Measurements from ENCODE around the gene HRK. TPM values are rescaled to one million over a fixed set of nuclear protein-coding genes. Genes with fewer than 3 reads are reported as not detected.

HRK gene
- total and polyA plus RNA-seq, 2 of the 8 experiments (the other 6 are each of a cell fraction or from before 2014, with no cell fraction given), result 1.6 to 2.7 TPM

GRCh38 chr12:116839287-116839830 is 41.9 kb downstream of the HRK start (continued):
- TF ChIP-seq CHD7 (IDR thresholded peaks at IDR 0.05; ENCODE audit: insufficient replicate concordance, low read length) (no peak), CEBPB (IDR thresholded peaks at IDR 0.05; ENCODE audit: low read depth, low read length) (no peak), JUND (IDR thresholded peaks at IDR 0.05; ENCODE audit: low read length) (no peak), HDAC6 (IDR thresholded peaks at IDR 0.05; ENCODE audit: low read depth, low read length) (no peak), MAFK (IDR thresholded peaks at IDR 0.05; ENCODE audit: low read depth, low read length) (no peak), TAF7 (optimal IDR thresholded peaks at IDR 0.05; ENCODE audit: borderline replicate concordance, low read depth, low read length) (no peak), KDM4A (IDR thresholded peaks at IDR 0.05; ENCODE audit: low read depth, low read length, severe bottlenecking) (no peak), SAP30 (IDR thresholded peaks at IDR 0.05; ENCODE audit: insufficient read depth, insufficient replicate concordance, low read length) (no peak), BACH1 (IDR thresholded peaks at IDR 0.05; ENCODE audit: low read length) (no peak), TEAD4 (IDR thresholded peaks at IDR 0.05; ENCODE audit: low read depth, low read length) (no peak)
